GM20431 (cell line): ENCODE data around the gene DLG1.
"Not testable (repeated sequence)": the region's sequence is repeated elsewhere in the genome, so short reads cannot be mapped to it uniquely, and the experiment has no call there.

Source experiments
- in situ Hi-C: fragments of 300-500 bp; cut with MseI, MboI; formaldehyde crosslinking; loops from one replicate; pipeline ENCODE4 v1.15.0; 2020; ENCODE audit warnings: low sequenced_read_pairs; ENCODE audit not compliant: unreplicated experiment

The DLG1 gene

DNA sequence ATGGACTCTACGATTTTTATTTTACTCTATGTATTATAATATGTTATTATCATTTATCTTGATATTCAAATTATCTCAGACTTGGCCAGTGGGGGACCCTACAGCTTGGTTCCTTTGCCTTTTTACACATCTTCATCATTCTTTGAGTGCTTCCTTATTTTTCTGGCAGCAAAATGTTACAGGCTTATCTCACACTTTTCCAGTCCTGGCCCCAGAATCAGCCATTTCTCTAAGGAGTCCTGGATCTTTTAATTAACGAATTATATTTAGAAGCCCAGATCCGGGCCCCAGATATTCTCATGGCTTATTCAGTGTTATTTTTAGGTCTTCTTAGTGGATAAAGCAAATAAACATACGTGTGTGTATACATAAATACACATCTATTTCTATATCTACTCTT is 236.0 kb downstream of the DLG1 start:
- in situ Hi-C loops = no loop called here

DNA sequence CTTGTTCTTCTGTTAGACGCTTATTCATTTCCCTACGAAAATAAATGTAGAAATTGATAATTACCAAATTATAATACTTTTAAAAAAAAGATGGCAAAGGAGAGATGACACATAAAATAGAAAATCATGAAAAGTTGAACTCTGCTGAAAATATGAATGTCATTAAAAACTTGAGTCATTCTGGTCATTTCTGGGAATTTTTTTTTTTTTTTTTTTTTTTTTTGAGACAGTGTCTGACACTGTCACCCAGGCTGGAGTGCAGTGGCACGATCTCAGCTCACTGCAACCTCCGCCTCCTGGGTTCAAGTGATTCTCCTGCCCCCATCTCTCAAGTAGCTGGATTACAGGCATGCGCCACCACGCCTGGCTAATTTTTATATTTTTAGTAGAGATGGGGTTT is 246.8 kb downstream of the DLG1 start:
- in situ Hi-C loops = not testable (repeated sequence)

DNA sequence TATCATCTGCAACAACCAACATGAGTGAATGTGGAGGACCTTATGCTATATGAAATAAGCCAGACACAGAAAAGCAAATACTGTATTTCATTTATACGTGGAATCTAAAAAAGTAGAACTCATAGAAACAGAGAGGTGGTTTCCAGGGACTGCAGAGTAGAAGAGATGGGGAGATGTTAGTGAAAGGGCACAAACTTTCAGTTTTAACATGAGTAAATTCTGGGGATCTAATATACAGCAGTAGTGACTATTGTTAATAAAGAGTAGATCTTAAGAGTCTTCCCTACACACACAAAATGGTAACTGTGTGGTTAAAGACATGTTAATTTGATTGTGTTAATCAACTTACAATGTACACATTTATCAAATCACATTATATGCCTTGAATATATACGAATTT is 247.9 kb downstream of the DLG1 start:
- in situ Hi-C loops = no loop called here

DNA sequence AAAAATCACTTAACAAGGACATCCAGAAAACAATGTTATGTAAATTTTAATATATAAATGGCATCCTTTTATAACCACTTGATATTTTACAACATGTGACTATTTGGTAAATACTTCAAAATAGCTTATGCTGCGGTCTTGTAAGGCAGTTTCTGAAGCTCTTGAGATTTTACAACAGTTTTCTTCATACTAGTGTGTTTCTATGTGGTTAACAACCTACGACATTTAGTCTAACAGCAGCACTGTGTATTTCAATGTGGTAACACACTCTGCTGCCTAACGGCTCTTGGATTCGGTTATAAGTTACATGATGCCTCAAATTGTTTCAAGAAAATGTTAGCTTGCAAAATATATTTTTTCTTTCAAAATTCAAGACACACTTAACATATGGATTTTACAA is 255.9 kb downstream of the DLG1 start:
- in situ Hi-C loops = no loop called here

DNA sequence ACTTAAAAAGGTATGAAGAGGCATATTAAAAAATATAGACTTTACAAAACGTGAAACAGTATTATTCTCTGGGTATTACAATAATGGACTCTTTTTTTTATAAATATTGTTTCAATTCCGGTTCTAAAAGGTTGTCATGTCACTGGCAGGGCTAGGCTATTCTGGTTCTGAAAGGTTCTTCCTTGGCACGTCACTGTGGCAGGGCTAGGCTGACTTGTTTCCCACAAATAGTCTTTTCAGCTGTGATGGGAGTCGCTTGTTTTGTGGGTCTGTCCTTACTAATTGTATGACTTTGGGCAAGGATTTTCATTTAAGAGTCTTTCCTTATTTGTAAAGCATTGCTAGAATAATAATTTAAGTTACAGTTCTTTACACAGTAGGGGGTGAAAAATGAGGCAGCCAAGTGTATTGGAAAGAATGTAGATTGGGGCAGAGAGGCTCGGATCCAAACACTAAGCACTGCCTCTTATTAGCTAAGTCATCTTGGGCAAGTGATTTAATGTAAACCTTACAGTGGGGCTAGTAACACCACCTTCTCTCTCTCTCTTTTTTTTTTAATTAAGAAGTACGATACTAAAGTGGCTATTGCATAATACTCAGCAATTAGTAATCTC is 256.4 kb downstream of the DLG1 start:
- in situ Hi-C loops = no loop called here

DNA sequence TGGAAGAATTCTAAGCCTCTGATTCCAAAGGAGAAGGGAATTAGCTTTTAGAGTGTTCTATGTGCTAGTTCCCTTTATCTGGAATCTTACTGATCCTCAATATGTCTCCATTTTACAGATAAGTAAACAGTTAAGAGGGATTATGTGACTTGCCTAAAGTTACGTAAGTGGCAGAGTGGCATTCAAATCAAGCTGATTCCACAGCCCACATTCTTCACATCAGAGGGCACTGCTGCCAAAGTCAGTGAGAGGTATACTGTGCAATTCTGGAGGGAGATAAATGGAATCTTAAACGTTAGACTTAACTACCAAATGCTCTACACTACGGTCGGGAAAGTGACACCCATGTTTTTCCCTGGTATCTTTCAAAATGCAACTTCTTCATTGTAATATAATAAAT is 257.8 kb downstream of the DLG1 start:
- in situ Hi-C loops = no loop called here

DNA sequence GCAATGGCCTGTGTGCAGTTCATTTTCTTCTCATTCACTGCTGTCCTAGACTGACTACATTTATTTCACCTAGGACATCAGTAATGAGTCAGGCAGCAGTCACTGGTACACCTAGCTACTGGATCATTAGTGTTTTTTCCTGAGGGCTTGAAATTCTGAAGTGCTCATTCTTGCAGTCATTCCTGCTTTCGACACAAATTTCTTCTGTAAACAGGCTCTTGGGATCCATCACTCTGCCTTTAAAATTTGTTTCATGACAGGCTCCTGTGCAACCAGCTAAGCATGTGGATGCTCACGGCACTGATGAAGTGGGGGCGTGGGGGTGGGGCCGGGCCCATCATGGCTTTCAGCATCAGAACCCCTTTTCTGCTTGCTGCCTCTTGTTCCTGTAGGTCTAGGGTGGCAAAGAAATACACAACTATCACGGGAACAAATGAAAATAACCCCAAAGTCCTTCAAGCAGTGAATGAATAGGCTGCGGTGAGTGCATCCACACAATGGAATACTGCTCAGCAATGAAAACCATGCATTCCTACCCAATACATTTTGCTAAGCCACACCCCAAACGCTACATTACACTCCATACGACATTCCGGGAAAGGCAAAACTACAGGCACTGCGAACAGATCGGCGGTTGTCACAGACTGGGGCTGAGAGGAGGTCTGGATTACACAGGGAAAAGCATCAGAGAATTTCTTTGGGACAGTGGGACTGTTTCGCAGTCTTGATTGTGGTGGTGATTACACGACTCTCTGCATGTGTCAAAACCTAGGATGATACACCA is 259.5 kb downstream of the DLG1 start:
- in situ Hi-C loops = no loop called here

DNA sequence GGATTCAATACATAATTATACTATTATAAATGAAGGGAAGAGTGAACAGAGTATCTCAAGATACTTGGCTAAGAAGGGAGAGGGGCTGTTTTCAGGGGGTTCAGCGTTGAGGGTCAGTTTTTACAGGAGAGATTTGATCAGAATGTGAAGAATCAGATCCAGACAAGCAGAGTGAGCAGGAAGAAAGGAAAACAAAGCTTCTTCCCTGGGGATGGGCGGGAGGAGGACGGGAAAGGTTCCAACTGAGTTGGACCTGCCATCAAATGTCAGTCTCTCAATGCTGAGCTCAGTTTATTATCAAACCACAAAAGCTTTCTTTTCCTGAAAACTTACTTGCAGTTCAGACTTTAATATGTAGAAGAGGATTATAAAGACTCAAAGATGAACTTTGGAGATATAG is 262.8 kb downstream of the DLG1 start:
- in situ Hi-C loops = no loop called here

DNA sequence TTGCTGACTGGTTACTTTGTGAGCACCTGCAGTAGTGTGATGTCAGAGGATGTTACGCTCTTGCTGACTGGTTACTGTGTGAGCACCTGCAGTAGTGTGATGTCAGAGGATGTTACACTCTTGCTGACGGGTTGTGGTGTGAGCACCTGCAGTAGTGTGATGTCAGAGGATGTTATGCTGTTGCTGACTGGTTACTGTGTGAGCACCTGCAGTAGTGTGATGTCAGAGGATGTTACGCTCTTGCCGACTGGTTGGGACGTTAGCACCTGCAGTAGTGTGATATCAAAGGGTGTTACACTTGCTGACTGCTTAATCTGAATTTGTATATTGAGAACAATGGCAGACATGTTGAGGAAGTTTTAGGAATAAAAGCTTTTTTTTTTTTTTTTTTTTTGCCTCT is 263.6 kb downstream of the DLG1 start:
- in situ Hi-C loops = not testable (repeated sequence)

DNA sequence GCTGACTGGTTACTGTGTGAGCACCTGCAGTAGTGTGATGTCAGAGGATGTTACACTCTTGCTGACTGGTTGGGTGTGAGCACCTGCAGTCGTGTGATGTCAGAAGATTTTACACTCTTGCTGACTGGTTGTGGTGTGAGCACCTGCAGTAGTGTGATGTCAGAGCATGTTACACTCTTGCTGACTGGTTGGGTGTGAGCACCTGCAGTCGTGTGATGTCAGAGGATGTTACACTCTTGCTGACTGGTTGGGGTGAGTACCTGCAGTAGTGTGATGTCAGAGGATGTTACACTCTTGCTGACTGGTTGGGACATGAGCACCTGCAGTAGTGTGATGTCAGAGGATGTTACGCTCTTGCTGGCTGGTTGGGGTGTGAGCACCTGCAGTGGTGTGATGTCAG is 264.6 kb downstream of the DLG1 start:
- in situ Hi-C loops = not testable (repeated sequence)

DNA sequence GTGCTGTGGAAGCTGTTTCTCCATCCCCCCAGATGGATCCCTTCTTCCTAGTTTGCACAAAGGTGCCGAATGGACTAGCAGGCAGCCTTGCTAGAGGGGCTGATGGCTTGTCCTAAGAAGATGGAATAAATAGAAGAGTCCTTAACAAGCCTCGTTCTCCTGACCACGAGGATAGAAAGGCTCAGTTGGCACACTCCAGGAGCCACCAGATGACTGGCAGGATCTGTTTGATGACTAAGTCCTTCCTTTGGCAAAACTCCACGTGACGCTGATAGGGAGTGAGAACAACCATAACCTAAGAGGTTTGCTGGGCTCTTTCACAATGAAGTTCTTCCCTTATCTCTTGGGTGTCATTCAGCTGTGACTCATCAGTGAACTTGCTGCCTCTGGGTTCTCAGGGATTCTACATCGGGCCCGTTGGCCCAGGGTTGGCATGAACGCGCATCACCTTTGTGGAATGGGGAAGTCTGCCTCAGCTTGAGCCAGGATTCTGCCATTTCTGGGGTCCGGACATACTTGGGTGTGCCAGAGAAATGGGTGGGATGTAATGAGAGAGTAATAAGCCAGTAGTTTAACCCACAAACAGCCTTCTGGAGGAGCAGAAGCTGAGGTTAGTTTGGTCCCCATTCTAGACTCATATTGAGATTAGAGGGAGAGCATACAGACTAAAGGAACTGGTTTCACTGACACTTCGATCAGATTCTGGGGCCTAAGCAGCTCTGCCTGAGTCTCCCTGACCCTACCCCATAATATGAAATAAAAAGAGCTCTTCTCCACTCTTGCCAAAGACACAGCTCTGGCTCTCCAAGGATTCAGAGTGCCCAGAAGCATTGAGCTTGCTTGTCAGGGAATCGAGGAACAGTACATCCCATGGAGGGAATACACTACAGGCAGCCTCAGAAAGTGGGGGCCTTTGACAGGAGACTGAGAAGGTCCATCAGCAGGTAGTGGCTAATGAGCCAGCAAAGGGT is 266.8 kb downstream of the DLG1 start:
- in situ Hi-C loops = no loop called here

DNA sequence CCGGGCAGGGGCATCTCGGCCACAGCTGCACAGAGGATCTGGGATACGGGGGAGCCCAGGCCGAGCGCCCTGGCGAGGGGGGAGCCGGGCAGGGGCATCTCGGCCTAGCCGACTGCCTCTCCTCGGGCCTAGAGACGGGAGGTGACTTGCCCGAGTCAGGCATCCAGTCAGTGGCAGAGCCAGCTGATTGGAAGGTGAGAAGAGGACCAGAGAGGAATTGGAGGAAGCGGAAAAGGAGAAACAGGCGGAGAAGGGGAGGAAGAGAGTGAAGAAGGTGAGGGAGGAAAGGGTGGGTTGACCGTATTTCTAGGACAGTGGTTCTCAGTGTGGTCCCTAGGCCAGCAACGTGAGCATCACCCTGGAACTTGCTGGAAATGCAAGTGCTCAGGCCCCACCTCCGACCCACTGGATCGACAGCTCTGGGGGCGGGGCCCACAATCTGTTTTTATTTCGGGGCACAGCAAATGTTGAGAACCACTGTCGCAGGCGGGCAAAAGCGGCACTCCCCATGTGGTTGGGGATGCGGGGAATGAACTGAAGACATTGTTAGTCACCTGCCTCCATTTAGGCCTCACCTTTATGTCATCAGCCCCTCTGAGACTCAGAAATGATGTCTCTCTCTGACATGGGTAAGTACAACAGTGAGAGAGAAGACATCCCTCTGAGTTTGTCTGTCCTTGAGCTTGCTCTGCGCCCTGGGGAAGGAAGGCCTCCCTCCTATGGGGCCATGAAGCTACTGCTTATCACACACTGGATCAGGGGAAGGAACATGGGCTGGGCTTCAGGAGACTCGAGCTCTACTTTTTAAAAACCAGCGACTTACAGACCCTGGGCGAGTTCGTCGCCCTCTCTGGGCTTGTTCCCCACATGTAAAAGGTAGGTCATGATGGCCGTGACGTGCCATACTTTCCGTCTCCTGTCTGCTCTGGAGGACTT is 267.8 kb downstream of the DLG1 start:
- in situ Hi-C loops = no loop called here

DNA sequence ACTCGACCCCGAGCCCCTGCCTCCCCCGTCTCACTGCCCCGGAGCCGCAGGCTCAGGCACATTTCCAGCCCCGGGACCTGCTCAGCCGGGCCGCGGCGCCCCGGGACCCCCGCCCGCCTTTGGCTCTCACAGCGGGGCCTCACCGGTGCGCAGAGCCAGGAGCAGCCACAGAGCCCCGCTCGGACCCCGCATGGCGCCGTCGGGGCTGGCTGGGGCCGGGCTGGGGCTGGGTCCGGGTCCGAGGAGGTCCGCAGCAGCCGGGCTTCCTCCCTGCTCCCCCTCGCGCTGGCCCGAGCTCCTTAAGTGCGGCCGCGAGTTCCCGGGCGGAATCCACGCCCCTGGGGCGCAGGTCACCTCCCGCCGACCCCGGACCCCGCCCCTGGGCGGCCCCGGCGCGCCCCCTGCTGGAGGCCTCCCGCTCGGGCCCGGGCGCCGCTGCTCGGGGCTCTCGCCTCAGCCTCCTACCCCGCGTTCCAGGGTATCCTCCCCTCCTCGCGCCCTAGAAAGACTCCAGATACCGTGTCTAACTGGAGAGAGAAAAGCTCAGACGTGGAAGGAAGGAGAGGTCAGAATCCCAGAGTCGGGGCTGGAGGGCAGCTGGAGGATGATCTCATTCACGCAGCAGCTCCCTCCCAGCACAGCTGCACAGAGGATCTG is 268.8 kb downstream of the DLG1 start, which contains the start of gene MELTF:
Gene MELTF, minus strand, starts transcription at position 307 of the 657 bp plus-strand sequence. Its CDS starts 115 bp downstream, at position 192.
- in situ Hi-C loops = no loop called here

DNA sequence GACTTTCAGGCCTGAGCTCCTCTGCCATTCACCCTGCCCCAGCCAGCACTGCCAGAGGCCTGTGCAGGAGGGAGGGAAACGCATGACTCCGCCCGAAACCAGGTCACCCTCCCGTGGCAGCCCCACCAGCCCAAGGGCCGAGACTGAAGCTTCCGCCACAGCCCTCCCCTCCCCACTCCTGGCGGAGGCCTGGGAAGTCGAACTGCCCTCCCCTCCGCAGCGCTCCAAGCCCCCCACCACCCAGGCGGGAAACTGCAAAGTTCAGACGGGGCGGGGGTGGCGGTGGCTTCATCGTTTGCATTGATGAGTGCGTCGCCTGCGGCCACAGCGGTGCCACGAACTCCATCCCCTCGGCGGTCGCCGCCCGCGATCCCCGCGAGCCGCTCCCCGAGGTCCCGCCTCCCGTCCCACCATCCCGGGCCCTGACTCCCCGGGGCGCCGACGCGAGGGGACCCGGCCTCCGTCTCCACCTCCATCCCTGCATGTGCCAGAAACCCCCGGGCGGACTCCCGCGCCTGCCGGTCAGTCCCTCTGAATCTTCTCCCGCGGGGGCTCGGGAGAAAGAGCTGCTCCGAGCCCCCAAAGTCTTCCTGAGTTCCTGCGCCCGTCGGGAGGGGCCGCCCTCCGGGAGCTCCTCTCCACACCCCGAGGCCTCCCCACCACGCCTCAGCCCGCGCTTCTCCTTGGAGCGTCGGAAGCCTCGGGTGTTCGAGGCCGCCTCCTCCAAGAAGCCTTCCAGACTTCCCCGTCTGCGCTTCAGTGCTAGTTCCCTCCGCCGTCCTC is 269.5 kb downstream of the DLG1 start:
- in situ Hi-C loops = no loop called here

DNA sequence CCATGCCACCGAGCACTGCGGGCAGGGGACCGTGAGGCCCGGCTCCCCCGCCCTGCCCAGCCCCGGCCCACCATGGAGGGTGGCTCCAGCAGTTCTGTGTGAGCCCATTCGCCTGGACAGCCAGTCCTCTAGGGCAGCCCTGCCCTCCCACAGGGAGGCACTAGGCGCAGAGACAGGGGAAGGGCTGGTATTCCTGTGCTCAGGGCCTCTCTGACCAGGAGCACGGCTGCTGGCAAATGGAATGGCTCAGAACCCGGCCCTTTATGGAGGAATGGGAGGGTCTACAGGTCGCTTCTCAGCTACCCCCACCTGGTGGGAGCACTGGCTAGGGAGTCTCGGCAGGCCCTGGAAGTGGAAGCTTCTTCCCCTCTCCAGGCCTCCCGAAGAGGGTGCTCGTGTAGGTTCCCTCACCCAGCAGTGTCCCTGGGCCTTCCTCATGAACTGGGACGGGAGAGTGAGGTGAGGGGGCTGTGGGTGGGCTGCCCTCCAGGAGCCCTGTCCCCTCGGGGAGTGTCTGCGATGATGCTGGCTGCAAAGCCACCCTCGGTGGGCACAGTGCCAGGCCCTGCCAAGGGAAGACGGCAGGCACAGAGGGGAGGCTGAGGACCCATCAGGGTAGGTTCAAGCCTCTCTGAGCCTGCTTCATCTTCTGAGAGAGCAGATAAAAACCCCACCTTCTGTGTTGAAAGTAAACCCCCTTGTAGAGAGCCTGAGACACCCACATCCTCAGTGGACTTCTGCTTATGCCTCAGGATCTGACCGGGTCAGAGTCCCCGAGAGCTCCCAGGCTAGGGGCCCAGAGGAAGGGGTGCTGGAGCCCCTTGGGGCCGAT is 270.3 kb downstream of the DLG1 start:
- in situ Hi-C loops = no loop called here

DNA sequence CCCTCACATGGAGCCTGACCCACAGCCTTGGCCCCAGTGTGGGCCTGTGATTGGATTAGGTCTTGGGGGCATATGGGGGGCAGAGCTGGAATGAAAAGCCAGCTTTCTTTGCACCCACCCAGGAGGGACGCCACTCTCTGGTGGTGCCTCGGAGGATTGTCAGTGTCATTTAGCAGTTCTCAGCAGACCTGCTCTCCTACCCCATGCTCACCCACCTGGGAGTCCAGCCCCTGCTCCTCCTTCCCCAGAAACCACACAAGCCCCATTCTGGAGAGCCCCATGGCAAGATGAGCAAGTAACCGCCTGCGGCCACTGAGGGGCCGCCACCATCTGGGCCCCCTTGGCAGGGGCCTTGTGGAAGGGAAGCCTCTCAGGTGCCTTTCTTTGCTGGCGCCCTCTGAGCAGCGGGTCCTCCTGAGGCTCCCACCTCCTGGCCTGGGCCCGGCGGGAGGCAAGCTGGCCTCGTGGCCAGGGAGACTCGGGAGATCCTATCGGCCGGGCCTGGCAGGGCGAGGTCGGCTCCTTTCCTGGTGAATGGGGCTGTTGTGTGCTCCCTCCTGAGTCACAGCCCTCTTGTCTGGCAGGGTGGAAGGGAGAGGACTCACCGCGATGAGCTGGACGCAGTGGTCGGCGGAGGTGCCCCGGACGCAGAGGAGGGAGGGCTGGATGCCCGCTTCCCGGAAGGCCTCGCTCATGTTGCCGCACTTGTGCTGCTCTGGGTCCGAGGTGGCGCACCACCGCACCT is 271.1 kb downstream of the DLG1 start:
- in situ Hi-C loops = no loop called here

DNA sequence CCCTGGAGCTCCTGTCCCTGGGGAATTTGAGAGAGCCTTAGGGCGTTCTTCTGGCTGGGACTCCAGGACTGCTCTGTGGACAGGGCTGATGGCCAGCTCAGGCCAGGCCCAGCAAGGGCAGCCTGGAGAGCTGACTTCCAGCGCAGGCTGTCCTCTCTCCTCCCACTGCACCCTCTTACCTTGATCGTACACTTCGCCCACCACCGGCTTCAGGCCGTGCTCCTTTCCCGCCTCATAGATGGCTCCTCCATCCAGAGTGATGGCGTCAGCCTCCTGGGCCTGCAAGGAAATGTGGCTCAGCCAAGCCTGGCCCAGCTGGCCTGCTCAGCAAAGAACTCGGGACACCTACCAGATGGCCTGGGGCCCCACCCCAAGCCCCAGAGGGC is 271.9 kb downstream of the DLG1 start:
- in situ Hi-C loops = no loop called here
